ENCODE results near the gene CCL22. TPM values are rescaled to one million over a fixed set of nuclear protein-coding genes. Genes with fewer than 3 reads are reported as not detected.
"Not testable (repeated sequence)": the region's sequence is repeated elsewhere in the genome, so short reads cannot be mapped to it uniquely, and the experiment has no call there.

CCL22 gene
- total and polyA plus RNA-seq, 2 donors (not counting 1 experiment from before 2014, with no cell fraction given): not detected

DNA sequence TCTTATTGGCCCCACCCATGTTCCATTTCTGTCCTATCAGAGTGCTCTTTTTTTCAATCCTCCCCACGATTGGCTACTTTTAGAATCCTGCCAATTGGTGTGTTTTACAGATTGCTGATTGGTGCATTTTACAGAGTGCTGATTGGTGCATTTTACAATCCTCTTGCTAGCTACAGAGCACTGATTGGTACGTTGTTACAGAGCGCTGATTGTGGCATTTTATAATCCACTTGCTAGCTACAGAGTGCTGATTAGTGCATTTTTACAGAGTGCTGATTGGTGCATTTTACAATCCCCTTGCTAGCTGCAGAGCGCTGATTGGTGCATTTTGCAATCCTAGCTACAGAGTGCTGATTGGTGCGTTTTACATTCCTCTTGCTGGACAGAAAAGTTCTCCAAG, 36.4 kb downstream of the CCL22 start:
- Histone ChIP-seq H3K79me2 (ENCODE audit: control insufficient read depth, insufficient read depth, low read length) (no peaks in the 10 kb centered on the region), H3K9me3 (ENCODE audit: control insufficient read depth, insufficient read depth, low read depth, low read length) (no peaks in the 10 kb centered on the region), H3K36me3 (ENCODE audit: control insufficient read depth, insufficient read depth, low read length) (no peaks in the 10 kb centered on the region), H3K27ac (ENCODE audit: insufficient read depth, low read length) (no peak overlapping the region), H4K20me1 (ENCODE audit: control insufficient read depth, extremely low read depth, insufficient read depth, low read length) (no peaks in the 10 kb centered on the region), H3K4me3 (replicated peaks in 1 of 4; ENCODE audit: control extremely low read depth in 1 of 4, insufficient read depth in 1 of 4, low read depth in 3 of 4, low read length in 4 of 4) (no peak overlapping the region), H3K9ac (ENCODE audit: insufficient read depth, low read length) (no peak overlapping the region), H3K27me3 (ENCODE audit: control insufficient read depth, insufficient read depth, low read length) (peaks cover 4% of the 10 kb centered on the region), H3K4me1 (ENCODE audit: control insufficient read depth, extremely low read depth, insufficient read depth, low read length) (no peaks in the 10 kb centered on the region), H2AFZ (ENCODE audit: low read length) (no peak overlapping the region), H3K4me2 (ENCODE audit: extremely low read depth, insufficient read depth, low read length) (no peak overlapping the region)
- TF ChIP-seq, protein P1, sequence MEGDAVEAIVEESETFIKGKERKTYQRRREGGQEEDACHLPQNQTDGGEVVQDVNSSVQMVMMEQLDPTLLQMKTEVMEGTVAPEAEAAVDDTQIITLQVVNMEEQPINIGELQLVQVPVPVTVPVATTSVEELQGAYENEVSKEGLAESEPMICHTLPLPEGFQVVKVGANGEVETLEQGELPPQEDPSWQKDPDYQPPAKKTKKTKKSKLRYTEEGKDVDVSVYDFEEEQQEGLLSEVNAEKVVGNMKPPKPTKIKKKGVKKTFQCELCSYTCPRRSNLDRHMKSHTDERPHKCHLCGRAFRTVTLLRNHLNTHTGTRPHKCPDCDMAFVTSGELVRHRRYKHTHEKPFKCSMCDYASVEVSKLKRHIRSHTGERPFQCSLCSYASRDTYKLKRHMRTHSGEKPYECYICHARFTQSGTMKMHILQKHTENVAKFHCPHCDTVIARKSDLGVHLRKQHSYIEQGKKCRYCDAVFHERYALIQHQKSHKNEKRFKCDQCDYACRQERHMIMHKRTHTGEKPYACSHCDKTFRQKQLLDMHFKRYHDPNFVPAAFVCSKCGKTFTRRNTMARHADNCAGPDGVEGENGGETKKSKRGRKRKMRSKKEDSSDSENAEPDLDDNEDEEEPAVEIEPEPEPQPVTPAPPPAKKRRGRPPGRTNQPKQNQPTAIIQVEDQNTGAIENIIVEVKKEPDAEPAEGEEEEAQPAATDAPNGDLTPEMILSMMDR (conservative IDR thresholded peaks at IDR 0.05 in 1 of 2, IDR thresholded peaks at IDR 0.05 in 1 of 2; ENCODE audit: low read depth in 1 of 2, low read length in 2 of 2): no peak
- TF ChIP-seq EZH2 (IDR thresholded peaks at IDR 0.05; ENCODE audit: low read length, missing control alignments): no peak
- no peak for DNase-seq (ENCODE audit: low read depth in 2 of 2)

GRCh38 chr16:57396786-57397185, 38.2 kb downstream of the CCL22 start:
- no peaks in the 10 kb centered on the region for H4K20me1 ChIP-seq (ENCODE audit: control insufficient read depth, extremely low read depth, insufficient read depth, low read length)
- no peak overlapping the region for H3K4me3 ChIP-seq (replicated peaks in 1 of 4; ENCODE audit: control extremely low read depth in 1 of 4, insufficient read depth in 1 of 4, low read depth in 3 of 4, low read length in 4 of 4)
- H3K9me3 ChIP-seq (ENCODE audit: control insufficient read depth, insufficient read depth, low read depth, low read length): no peaks in the 10 kb centered on the region
- no peak overlapping the region for H3K27ac ChIP-seq (ENCODE audit: insufficient read depth, low read length)
- no peak overlapping the region for H3K4me2 ChIP-seq (ENCODE audit: extremely low read depth, insufficient read depth, low read length)
- H3K27me3 ChIP-seq (ENCODE audit: control insufficient read depth, insufficient read depth, low read length): peaks cover 4% of the 10 kb centered on the region
- DNase-seq (ENCODE audit: low read depth in 2 of 2): no peak
- H3K4me1 ChIP-seq (ENCODE audit: control insufficient read depth, extremely low read depth, insufficient read depth, low read length): no peaks in the 10 kb centered on the region
- TF ChIP-seq, protein P1 (conservative IDR thresholded peaks at IDR 0.05 in 1 of 2, IDR thresholded peaks at IDR 0.05 in 1 of 2; ENCODE audit: low read depth in 1 of 2, low read length in 2 of 2): no peak
- no peak for TF ChIP-seq EZH2 (IDR thresholded peaks at IDR 0.05; ENCODE audit: low read length, missing control alignments)
- H3K79me2 ChIP-seq (ENCODE audit: control insufficient read depth, insufficient read depth, low read length): no peaks in the 10 kb centered on the region
- no peaks in the 10 kb centered on the region for H3K36me3 ChIP-seq (ENCODE audit: control insufficient read depth, insufficient read depth, low read length)
- no peak overlapping the region for H2AFZ ChIP-seq (ENCODE audit: low read length)
- no peak overlapping the region for H3K9ac ChIP-seq (ENCODE audit: insufficient read depth, low read length)

GRCh38 chr16:57397493-57397892, 38.9 kb downstream of the CCL22 start:
- H3K27ac ChIP-seq (ENCODE audit: insufficient read depth, low read length); H3K9ac ChIP-seq (ENCODE audit: insufficient read depth, low read length); H3K79me2 ChIP-seq (ENCODE audit: control insufficient read depth, insufficient read depth, low read length): not testable (repeated sequence)

More at GRCh38 chr16:57397493-57397892, 38.9 kb downstream of the CCL22 start:
- not testable (repeated sequence) for H3K9me3 ChIP-seq (ENCODE audit: control insufficient read depth, insufficient read depth, low read depth, low read length); H3K4me1 ChIP-seq (ENCODE audit: control insufficient read depth, extremely low read depth, insufficient read depth, low read length); DNase-seq (ENCODE audit: low read depth in 2 of 2); H4K20me1 ChIP-seq (ENCODE audit: control insufficient read depth, extremely low read depth, insufficient read depth, low read length); H3K4me3 ChIP-seq (replicated peaks in 1 of 4; ENCODE audit: control extremely low read depth in 1 of 4, insufficient read depth in 1 of 4, low read depth in 3 of 4, low read length in 4 of 4); H2AFZ ChIP-seq (ENCODE audit: low read length); H3K4me2 ChIP-seq (ENCODE audit: extremely low read depth, insufficient read depth, low read length); H3K36me3 ChIP-seq (ENCODE audit: control insufficient read depth, insufficient read depth, low read length); H3K27me3 ChIP-seq (ENCODE audit: control insufficient read depth, insufficient read depth, low read length)
